A549 treated with AZD9567 at 1 μM for 4 hours (cell line): Measurements from ENCODE around the gene MGAT5. TPM values are rescaled to one million over a fixed set of nuclear protein-coding genes. Genes with fewer than 3 reads are reported as not detected.

Source experiments
- total RNA-seq: library from RNA; stranded (reverse); fragments of 200-300 nt; extraction: Qiagen RNA extraction; gene quantifications from 5 replicates; pipeline ENCODE4 v1.2.3, GENCODE V29; 2022; ENCODE audit not compliant: insufficient read depth

Gene MGAT5, protein sequence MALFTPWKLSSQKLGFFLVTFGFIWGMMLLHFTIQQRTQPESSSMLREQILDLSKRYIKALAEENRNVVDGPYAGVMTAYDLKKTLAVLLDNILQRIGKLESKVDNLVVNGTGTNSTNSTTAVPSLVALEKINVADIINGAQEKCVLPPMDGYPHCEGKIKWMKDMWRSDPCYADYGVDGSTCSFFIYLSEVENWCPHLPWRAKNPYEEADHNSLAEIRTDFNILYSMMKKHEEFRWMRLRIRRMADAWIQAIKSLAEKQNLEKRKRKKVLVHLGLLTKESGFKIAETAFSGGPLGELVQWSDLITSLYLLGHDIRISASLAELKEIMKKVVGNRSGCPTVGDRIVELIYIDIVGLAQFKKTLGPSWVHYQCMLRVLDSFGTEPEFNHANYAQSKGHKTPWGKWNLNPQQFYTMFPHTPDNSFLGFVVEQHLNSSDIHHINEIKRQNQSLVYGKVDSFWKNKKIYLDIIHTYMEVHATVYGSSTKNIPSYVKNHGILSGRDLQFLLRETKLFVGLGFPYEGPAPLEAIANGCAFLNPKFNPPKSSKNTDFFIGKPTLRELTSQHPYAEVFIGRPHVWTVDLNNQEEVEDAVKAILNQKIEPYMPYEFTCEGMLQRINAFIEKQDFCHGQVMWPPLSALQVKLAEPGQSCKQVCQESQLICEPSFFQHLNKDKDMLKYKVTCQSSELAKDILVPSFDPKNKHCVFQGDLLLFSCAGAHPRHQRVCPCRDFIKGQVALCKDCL
- 12.9 to 18.4 TPM (median 15.6 TPM) in 5 replicates for total RNA-seq

DNA sequence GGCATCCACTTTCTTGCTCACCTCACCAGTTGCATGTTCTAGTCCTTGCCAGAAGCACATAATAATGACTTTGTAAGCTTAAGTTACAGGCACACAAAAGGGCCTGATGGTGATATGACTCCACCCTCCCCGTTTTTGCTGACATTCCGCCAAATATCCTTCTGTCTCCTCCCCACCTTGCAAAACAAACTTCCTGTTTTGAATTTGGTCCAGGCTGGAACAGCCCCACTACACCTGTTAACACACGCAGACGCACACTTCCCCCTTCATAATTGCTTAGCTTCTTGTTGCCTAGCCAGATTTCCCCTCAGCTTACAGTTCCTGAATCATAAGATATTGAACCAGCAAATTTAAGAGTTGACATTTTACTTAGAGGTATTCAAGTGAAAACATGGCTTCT is at the start of gene MGAT5:
Gene MGAT5, plus strand, starts transcription at position 269 of the 400 bp plus-strand sequence. CDS start 332 bp downstream, outside the sequence.

